HG02759 (cell line): ENCODE measurements around the gene ZNF584.

Source experiments
- ATAC-seq: cut with Tn5 transposase; IDR thresholded peaks from one replicate; pipeline ENCODE4 v1.9.1; 2021; ENCODE audit warnings: mild to moderate bottlenecking, moderate library complexity; ENCODE audit not compliant: unreplicated experiment

The ZNF584 gene

GRCh38 chr19:58460039-58460438 lies 51.6 kb downstream of the ZNF584 start:
- no peak for ATAC-seq

GRCh38 chr19:58466089-58466759 lies 57.8 kb downstream of the ZNF584 start:
- peak; percentile 19 for ATAC-seq

GRCh38 chr19:58466760-58467589 lies 58.5 kb downstream of the ZNF584 start, which contains the start of gene ZNF324:
Gene ZNF324, plus strand, starts transcription at chr19:58467080. Its CDS starts 2,106 bp downstream, at chr19:58469186.
- ATAC-seq, result peak; percentile 96
